ENCODE measurements around the gene HSPBP1. TPM values are rescaled to one million over a fixed set of nuclear protein-coding genes. Genes with fewer than 3 reads are reported as not detected.

HSPBP1 gene
- total RNA-seq, 2 experiments from 2014 or later = 14.3 to 15.1 TPM

DNA sequence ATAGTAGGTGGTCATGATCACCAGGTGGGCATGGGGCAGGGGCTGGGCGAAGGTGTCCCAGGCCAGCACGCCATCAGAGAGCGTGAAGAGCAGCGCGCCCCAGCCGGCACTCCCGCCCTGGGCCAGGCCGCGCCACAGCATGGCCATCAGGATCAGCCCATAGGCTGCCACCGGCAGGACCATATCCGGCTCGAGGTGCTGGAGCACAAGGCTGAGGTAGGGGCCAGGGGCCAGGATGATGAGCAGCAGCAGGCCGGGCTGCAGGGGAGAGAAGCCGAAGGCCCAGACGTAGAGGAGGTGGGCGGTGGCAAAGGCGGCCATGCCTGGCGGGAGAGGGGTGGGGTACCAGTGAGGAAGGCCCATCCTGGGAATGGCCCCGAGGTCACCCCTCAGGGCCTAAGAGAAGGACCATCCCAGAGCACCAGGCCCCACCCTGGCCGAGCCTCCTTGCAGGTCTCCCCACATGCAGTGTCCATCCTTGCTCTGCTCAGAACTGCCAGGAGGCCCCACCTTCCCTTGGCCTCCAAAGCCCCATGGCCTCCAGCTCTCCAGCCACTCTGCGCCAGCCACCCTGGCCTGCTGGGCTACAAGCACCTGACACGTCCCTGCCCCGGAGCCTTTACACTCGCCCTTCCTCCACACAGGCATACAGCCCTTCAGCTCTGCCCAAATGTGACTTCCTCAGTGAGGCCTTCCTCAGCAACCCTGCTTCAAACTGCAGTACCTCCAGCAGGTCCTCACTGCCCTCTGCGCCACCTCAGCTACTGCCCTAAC, 52.5 kb downstream of the HSPBP1 start:
- DNase-seq (no peak), ATAC-seq (ENCODE audit: poor library complexity) (no peak)
- Histone ChIP-seq H3K36me3 (ENCODE audit: insufficient read depth, low read length) (peaks cover 53% of the 10 kb centered on the region), H3K27me3 (ENCODE audit: control insufficient read depth in 1 of 2, insufficient read depth in 2 of 2, low read length in 2 of 2) (no peaks in the 10 kb centered on the region), H3K27ac (ENCODE audit: low read depth in 1 of 2, low read length in 2 of 2) (no peak overlapping the region), H3K9me3 (ENCODE audit: control insufficient read depth in 1 of 2, insufficient read depth in 1 of 2, low read length in 2 of 2) (peaks cover 0 to 4% of the 10 kb centered on the region in 2 experiments), H3K4me1 (ENCODE audit: insufficient read depth, low read length) (no peaks in the 10 kb centered on the region), H3K4me3 (ENCODE audit: low read length) (no peak overlapping the region)
- TF ChIP-seq, protein P1, sequence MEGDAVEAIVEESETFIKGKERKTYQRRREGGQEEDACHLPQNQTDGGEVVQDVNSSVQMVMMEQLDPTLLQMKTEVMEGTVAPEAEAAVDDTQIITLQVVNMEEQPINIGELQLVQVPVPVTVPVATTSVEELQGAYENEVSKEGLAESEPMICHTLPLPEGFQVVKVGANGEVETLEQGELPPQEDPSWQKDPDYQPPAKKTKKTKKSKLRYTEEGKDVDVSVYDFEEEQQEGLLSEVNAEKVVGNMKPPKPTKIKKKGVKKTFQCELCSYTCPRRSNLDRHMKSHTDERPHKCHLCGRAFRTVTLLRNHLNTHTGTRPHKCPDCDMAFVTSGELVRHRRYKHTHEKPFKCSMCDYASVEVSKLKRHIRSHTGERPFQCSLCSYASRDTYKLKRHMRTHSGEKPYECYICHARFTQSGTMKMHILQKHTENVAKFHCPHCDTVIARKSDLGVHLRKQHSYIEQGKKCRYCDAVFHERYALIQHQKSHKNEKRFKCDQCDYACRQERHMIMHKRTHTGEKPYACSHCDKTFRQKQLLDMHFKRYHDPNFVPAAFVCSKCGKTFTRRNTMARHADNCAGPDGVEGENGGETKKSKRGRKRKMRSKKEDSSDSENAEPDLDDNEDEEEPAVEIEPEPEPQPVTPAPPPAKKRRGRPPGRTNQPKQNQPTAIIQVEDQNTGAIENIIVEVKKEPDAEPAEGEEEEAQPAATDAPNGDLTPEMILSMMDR (IDR thresholded peaks at IDR 0.05) = no peak
- Mint-ChIP-seq H3K36me3 (ENCODE audit: low read depth) (peaks cover 67% of the 10 kb centered on the region), H3K4me3 (no peak overlapping the region), H3K27me3 (no peaks in the 10 kb centered on the region), H3K9me3 (no peaks in the 10 kb centered on the region), H3K27ac (no peak overlapping the region), H3K4me1 (ENCODE audit: low read depth) (peaks cover 6% of the 10 kb centered on the region)
- POLR2A ChIA-PET = interaction anchor here (1.6 kb wide), 1 partner anchor 27 kb away, joined by 6 read pairs; no protein-coding TSS in a partner anchor
- CTCF ChIA-PET = no interaction called here
- intact Hi-C loops (cut with DNase I, micrococcal nuclease) = no loop called here

GRCh38 chr19:55226788-55227187, 53.1 kb downstream of the HSPBP1 start:
- TF ChIP-seq, protein P1 (IDR thresholded peaks at IDR 0.05) = no peak
- Mint-ChIP-seq H3K4me1 (ENCODE audit: low read depth) (peaks cover 6% of the 10 kb centered on the region), H3K27me3 (no peaks in the 10 kb centered on the region), H3K9me3 (no peaks in the 10 kb centered on the region), H3K4me3 (no peak overlapping the region), H3K36me3 (ENCODE audit: low read depth) (peaks cover 60% of the 10 kb centered on the region), H3K27ac (no peak overlapping the region)
- CTCF ChIA-PET = no interaction called here
- Histone ChIP-seq H3K4me1 (ENCODE audit: insufficient read depth, low read length) (no peaks in the 10 kb centered on the region), H3K27ac (ENCODE audit: low read depth in 1 of 2, low read length in 2 of 2) (no peak overlapping the region), H3K27me3 (ENCODE audit: control insufficient read depth in 1 of 2, insufficient read depth in 2 of 2, low read length in 2 of 2) (no peaks in the 10 kb centered on the region), H3K4me3 (ENCODE audit: low read length) (no peak overlapping the region), H3K9me3 (ENCODE audit: control insufficient read depth in 1 of 2, insufficient read depth in 1 of 2, low read length in 2 of 2) (peaks cover 0 to 4% of the 10 kb centered on the region in 2 experiments), H3K36me3 (ENCODE audit: insufficient read depth, low read length) (peaks cover 46% of the 10 kb centered on the region)
- intact Hi-C loops (cut with DNase I, micrococcal nuclease) = no loop called here
- ATAC-seq (ENCODE audit: poor library complexity) (no peak), DNase-seq (no peak)
- POLR2A ChIA-PET = no interaction called here

- ChIA-PET CTCF (no interaction called here), POLR2A (no interaction called here)
- DNase-seq (no peak), ATAC-seq (ENCODE audit: poor library complexity) (no peak)
- Mint-ChIP-seq H3K4me1 (ENCODE audit: low read depth) (peaks cover 6% of the 10 kb centered on the region), H3K27me3 (no peaks in the 10 kb centered on the region), H3K4me3 (no peak overlapping the region), H3K9me3 (no peaks in the 10 kb centered on the region), H3K36me3 (ENCODE audit: low read depth) (peaks cover 60% of the 10 kb centered on the region), H3K27ac (no peak overlapping the region)
- intact Hi-C loops (cut with DNase I, micrococcal nuclease) = no loop called here
- TF ChIP-seq, protein P1 (IDR thresholded peaks at IDR 0.05) = no peak
- Histone ChIP-seq H3K27me3 (ENCODE audit: control insufficient read depth in 1 of 2, insufficient read depth in 2 of 2, low read length in 2 of 2) (no peaks in the 10 kb centered on the region), H3K4me3 (ENCODE audit: low read length) (no peak overlapping the region), H3K36me3 (ENCODE audit: insufficient read depth, low read length) (peaks cover 41% of the 10 kb centered on the region), H3K4me1 (ENCODE audit: insufficient read depth, low read length) (no peaks in the 10 kb centered on the region), H3K27ac (ENCODE audit: low read depth in 1 of 2, low read length in 2 of 2) (no peak overlapping the region), H3K9me3 (ENCODE audit: control insufficient read depth in 1 of 2, insufficient read depth in 1 of 2, low read length in 2 of 2) (peaks cover 0 to 4% of the 10 kb centered on the region in 2 experiments)
Measured at GRCh38 chr19:55226273-55226672, 53.6 kb downstream of the HSPBP1 start.
